Measurements from ENCODE around the gene DCAF8.

Gene DCAF8

DNA sequence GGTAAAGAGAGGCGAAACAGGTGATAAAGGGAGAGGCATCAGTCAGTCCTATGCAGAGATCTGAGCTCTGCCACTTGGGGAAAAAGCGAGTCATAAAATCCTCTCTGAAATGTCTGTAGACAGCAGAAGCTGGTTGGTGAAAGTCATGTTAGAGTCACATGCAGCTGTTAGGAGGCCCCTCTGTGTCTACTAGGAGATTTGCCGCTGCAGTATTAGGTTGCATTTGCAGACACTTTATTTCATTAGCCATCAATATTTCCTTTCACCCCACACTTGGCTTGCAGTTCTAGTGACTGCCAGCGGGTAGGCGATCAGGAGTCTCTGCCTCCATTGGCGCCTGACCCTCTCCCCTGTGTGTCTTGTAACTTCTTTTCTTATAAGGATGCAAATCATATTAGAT lies 94.8 kb downstream of the DCAF8 start:
- DNase-seq: no peak

DNA sequence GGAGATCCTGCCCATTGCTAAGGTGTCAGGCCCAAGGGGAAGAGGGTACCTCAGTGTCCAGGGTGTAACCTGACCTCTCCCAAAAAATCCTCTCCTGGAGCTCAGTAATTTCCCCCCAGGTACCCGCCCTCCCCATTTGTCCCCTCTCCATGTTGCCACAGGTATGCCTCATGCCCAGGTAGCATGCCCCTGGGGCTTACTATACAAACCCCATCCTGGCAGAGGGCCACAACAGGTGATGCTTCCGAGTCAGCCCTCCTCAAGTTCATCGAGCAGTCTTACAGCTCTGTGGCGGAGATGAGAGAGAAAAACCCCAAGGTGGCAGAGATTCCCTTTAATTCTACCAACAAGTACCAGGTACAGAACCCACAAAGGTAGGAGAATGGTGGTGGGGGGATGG lies 95.3 kb downstream of the DCAF8 start:
- no peak for DNase-seq

DNA sequence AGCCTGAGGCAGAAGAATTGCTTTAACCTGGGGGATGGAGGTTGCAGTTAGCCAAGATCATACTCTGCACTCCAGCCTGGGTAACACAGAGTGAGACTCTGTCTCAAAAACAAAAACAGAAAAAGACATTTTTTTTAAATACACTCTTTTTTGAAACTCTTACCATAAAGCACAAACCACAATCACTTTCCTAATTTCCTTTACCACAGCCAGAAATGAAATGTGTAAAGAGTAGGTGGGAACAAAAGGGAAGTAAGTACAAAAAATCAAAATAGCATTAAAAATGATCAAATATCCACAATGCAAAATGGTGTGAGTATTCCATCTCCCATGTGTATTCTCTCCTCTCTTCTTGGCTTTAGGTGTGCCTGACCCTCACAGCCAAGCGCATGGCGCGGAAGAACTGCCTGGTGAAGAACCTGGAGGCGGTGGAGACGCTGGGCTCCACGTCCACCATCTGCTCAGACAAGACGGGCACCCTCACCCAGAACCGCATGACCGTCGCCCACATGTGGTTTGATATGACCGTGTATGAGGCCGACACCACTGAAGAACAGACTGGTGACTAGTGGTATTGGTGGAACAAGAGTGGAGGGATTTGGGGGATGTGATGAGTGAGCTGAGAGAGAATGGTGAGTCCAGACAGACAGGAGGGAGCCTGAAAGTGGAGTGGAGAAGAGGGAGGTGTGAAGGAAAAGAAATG lies 96.0 kb downstream of the DCAF8 start:
- DNase-seq: no peak

Measured in CD4-positive, alpha-beta T cell treated with Interleukin-4 for 1 hour (primary cell).